ENCODE measurements around the gene FNDC7. TPM values are rescaled to one million over a fixed set of nuclear protein-coding genes. Genes with fewer than 3 reads are reported as not detected.

FNDC7 gene
- polyA plus RNA-seq, 1 experiment, result not detected

- CTCF ChIA-PET, result no interaction called here
- TF ChIP-seq CTCF (IDR thresholded peaks at IDR 0.05; ENCODE audit: insufficient read depth, low read depth, low read length), result no peak
- POLR2A ChIA-PET, result no interaction called here
- Histone ChIP-seq H3K27me3 (ENCODE audit: control insufficient read depth, insufficient read depth, low read length) (no peaks in the 10 kb centered on the region), H3K4me3 (ENCODE audit: low read depth, low read length) (no peak overlapping the region), H3K36me3 (ENCODE audit: control insufficient read depth, insufficient read depth, low read length) (peaks cover 6% of the 10 kb centered on the region)
- DNase-seq (ENCODE audit: low read depth), result no peak
Observed at GRCh38 chr1:108791790-108792189, 79.1 kb downstream of the FNDC7 start.

Other genes with a start within 250 kb of the FNDC7 start
- 2.6 and 3.8 TPM in 2 replicates for gene EEIG2, start 152.8 kb upstream of the FNDC7 start, polyA plus RNA-seq (2011; rRNA removed)
- 2.2 and 3.9 TPM in 2 replicates for gene HENMT1, start 51.8 kb upstream of the FNDC7 start, polyA plus RNA-seq (2011; rRNA removed)
- 13.3 and 20.1 TPM in 2 replicates for gene PRPF38B, start 20.6 kb upstream of the FNDC7 start, polyA plus RNA-seq (2011; rRNA removed)
- gene STXBP3, start 33.8 kb downstream of the FNDC7 start, polyA plus RNA-seq (2011; rRNA removed), result 10.8 and 25.0 TPM in 2 replicates
- 0.25 and 0.32 TPM in 2 replicates for gene AKNAD1, start 144.2 kb downstream of the FNDC7 start, polyA plus RNA-seq (2011; rRNA removed)
- 8.1 and 17.2 TPM in 2 replicates for gene GPSM2, start 164.1 kb downstream of the FNDC7 start, polyA plus RNA-seq (2011; rRNA removed)